GM23338 (cell line): ENCODE measurements around the gene CLPTM1L. TPM values are rescaled to one million over a fixed set of nuclear protein-coding genes. Genes with fewer than 3 reads are reported as not detected.

ENCODE experiments used
- ATAC-seq: fragments of 200-7000 bp; cut with Tn5 transposase; 3 replicates; pipeline ENCODE4 v1.9.1; 2020
- DNase-seq: peaks from one replicate; pipeline ENCODE4 v3.0.0-alpha.2; 2015; ENCODE audit warnings: low spot score
- H2AFZ ChIP-seq: fragments of 200-600 bp; sonication (generic); 2 replicates; pipeline ENCODE4 v1.8.0; 2016; ENCODE audit warnings: antibody characterized with exemption, mild to moderate bottlenecking, moderate library complexity
- H3F3A ChIP-seq: fragments of 200-600 bp; sonication (generic); replicated peaks from 2 replicates; pipeline ENCODE4 v1.8.0; 2017; ENCODE audit warnings: antibody characterized with exemption, mixed run types, low read depth
- H3K27ac ChIP-seq: fragments of 200-600 bp; sonication (generic); 2 replicates; pipeline ENCODE4 v1.6.1; 2016; ENCODE audit warnings: low read depth
- H3K27me3 ChIP-seq: fragments of 200-600 bp; sonication (generic); 2 replicates; pipeline ENCODE4 v1.8.0; 2016; ENCODE audit warnings: mild to moderate bottlenecking, mixed run types, moderate library complexity; ENCODE audit not compliant: insufficient read depth
- H3K36me3 ChIP-seq: fragments of 200-600 bp; sonication (generic); 2 replicates; pipeline ENCODE4 v1.8.0; 2016; ENCODE audit warnings: mild to moderate bottlenecking; ENCODE audit not compliant: insufficient read depth
- H3K4me1 ChIP-seq: fragments of 200-600 bp; sonication (generic); 2 replicates; pipeline ENCODE4 v1.8.0; 2016; ENCODE audit warnings: mild to moderate bottlenecking, moderate library complexity; ENCODE audit not compliant: insufficient read depth
- H3K4me2 ChIP-seq: fragments of 200-600 bp; sonication (generic); 2 replicates; pipeline ENCODE4 v1.7.1; 2017; ENCODE audit warnings: mixed run types
- H3K4me3 ChIP-seq: fragments of 200-600 bp; sonication (generic); 2 replicates; pipeline ENCODE4 v1.6.1; 2016; ENCODE audit warnings: mixed run types
- H3K79me2 ChIP-seq: fragments of 200-600 bp; sonication (generic); replicated peaks from 2 replicates; pipeline ENCODE4 v1.8.0; 2017; ENCODE audit warnings: mild to moderate bottlenecking; ENCODE audit not compliant: insufficient read depth
- H3K9me2 ChIP-seq: fragments of 200-600 bp; sonication (generic); 2 replicates; pipeline ENCODE4 v1.8.0; 2017; ENCODE audit not compliant: insufficient read depth
- H4K20me1 ChIP-seq: fragments of 200-600 bp; sonication (generic); replicated peaks from 2 replicates; pipeline ENCODE4 v1.8.0; 2017; ENCODE audit warnings: mild to moderate bottlenecking; ENCODE audit not compliant: insufficient read depth
- H3K27ac Mint-ChIP-seq: 2 replicates; pipeline ENCODE4 v1.8.0; 2020; ENCODE audit warnings: inconsistent platforms, mild to moderate bottlenecking, moderate library complexity, mixed read lengths
- H3K27me3 Mint-ChIP-seq: 3 replicates; pipeline ENCODE4 v1.8.0; 2022; ENCODE audit warnings: low read depth, mild to moderate bottlenecking, moderate library complexity, mixed read lengths, inconsistent platforms; ENCODE audit not compliant: insufficient read depth, poor library complexity
- H3K36me3 Mint-ChIP-seq: 3 replicates; pipeline ENCODE4 v1.8.0; 2021; ENCODE audit warnings: low read depth, mild to moderate bottlenecking, inconsistent platforms, moderate library complexity, mixed read lengths
- H3K4me1 Mint-ChIP-seq: 3 replicates; pipeline ENCODE4 v1.8.0; 2020; ENCODE audit warnings: mild to moderate bottlenecking, inconsistent platforms, mixed read lengths
- H3K4me3 Mint-ChIP-seq: 3 replicates; pipeline ENCODE4 v1.8.0; 2021; ENCODE audit warnings: moderate library complexity, mild to moderate bottlenecking, inconsistent platforms, mixed read lengths
- H3K9me3 Mint-ChIP-seq: 3 replicates; pipeline ENCODE4 v1.8.0; 2020; ENCODE audit warnings: moderate library complexity, mild to moderate bottlenecking, inconsistent platforms, mixed read lengths
- CREB1 ChIP-seq: fragments of 250-450 bp; sonication (Bioruptor Pico); IDR thresholded peaks from 2 replicates; pipeline ENCODE4 v1.5.0; 2020; ENCODE audit warnings: low read depth, mild to moderate bottlenecking, moderate library complexity
- EZH2 ChIP-seq: fragments of 200-600 bp; sonication (generic); IDR thresholded peaks from one replicate; pipeline ENCODE4 v1.8.0; 2017; ENCODE audit warnings: antibody characterized with exemption, mild to moderate bottlenecking, low read depth; ENCODE audit not compliant: unreplicated experiment
- POLR2AphosphoS5 ChIP-seq: IDR thresholded peaks from 2 replicates; pipeline ENCODE4 v1.6.1; 2016; ENCODE audit warnings: antibody characterized with exemption, low read depth
- STAT1 ChIP-seq: IDR thresholded peaks from one replicate; pipeline ENCODE4 v1.6.1; 2016; ENCODE audit warnings: antibody characterized with exemption; ENCODE audit not compliant: unreplicated experiment
- ZNF114 ChIP-seq: fragments of 250-450 bp; sonication (Bioruptor Pico); IDR thresholded peaks from 2 replicates; pipeline ENCODE4 v1.5.0; 2020; ENCODE audit warnings: mild to moderate bottlenecking, moderate library complexity
- polyA plus RNA-seq: library from polyadenylated mRNA; unstranded; fragments of >200 nt; fragmentation: Nextera tagmentation; extraction: Ambion mirVana; gene quantifications from 2 replicates; pipeline ENCODE4 v1.2.1, GENCODE V29; 2016
- total RNA-seq: library from RNA; depleted of rRNA; stranded (reverse); fragments of >200 nt; shearing (Covaris generic); gene quantifications from 2 replicates; pipeline ENCODE4 v1.2.3, GENCODE V29; 2014
- TF ChIP-seq, protein P1 (sequence below), 2 experiments: fragments of 200-600 bp in 1 of 2; sonication (generic) in 1 of 2; conservative IDR thresholded peaks; 2 replicates each; pipeline versions ENCODE4 v1.5.1 to v1.6.1; 2016 to 2017; ENCODE audit warnings: antibody characterized with exemption in 2 of 2, low read depth in 2 of 2, mild to moderate bottlenecking in 2 of 2, moderate library complexity in 1 of 2
- TF ChIP-seq, protein P2 (sequence below): IDR thresholded peaks from 2 replicates; pipeline ENCODE4 v1.6.1; 2016; ENCODE audit warnings: antibody characterized with exemption
- TF ChIP-seq, protein P3 (sequence below): fragments of 250-450 bp; sonication (Bioruptor Pico); IDR thresholded peaks from 2 replicates; pipeline ENCODE4 v1.5.0; 2020; ENCODE audit warnings: mild to moderate bottlenecking, moderate library complexity

Gene CLPTM1L
- total and polyA plus RNA-seq, 2 experiments from 2014 or later, result 39.9 to 110 TPM

DNA sequence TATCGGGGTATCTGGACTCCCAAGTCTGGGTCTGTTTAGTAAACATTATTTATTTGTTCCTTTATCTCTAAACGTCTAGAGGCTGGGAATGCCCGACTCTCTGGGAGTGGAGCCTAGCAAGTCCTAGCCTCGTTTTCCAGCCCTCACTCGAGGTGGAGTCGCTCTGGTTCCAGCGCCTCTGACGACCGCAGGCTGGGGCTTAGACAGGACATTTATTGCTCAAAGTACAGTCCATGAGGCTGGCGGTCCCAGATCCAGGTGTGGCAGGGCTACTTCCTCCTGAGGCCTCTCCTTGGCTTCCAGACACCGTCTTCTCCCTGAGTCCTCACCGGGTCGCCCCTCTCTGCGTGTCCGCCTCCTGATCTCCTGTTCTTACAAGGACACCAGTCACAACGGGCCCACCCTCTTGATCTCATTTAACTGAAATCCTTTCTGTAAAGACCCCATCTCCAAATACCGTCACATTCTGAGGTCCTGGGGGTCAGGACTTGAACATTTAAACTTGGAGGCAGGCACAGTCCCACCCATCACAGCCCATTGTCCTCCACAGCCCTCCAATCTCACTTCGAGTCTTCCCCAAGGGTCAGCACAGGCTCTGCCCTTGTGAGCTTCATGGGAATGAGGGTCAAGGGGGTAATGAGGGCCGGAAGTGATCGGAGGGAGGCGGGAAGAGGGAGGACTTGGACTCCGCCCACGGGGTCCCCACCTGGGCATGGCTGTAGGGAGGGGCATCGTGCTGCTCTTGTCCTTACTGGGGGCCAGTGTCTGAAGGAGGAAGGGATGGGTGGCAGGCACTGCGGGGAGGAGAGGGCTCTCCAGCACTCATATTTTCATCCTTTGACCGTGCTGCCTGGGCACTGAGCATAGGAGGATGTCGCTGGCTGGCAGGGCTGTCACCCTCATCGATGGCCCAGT lies 12.2 kb upstream of the CLPTM1L start:
- Histone ChIP-seq H4K20me1 (no peaks in the 10 kb centered on the region), H3K27ac (no peak overlapping the region), H3K4me1 (peaks cover 8% of the 10 kb centered on the region), H3K27me3 (no peaks in the 10 kb centered on the region), H3K9me2 (no peaks in the 10 kb centered on the region), H3K4me2 (no peak overlapping the region), H3K36me3 (no peaks in the 10 kb centered on the region), H2AFZ (no peak overlapping the region; the same call in 1 of the 2 replicates), H3F3A (no peaks in the 10 kb centered on the region), H3K4me3 (no peak overlapping the region), H3K79me2 (no peaks in the 10 kb centered on the region)
- Mint-ChIP-seq H3K27ac (peak overlapping the region; percentile 43; the same call in 1 of the 2 replicates), H3K4me3 (no peak overlapping the region), H3K9me3 (no peaks in the 10 kb centered on the region), H3K27me3 (peaks cover 9% of the 10 kb centered on the region), H3K4me1 (peaks cover 21% of the 10 kb centered on the region), H3K36me3 (no peaks in the 10 kb centered on the region; the same call in 2 of the 3 replicates)
- DNase-seq, result no peak
- ATAC-seq, result peak; percentile 35; the same call in 2 of the 3 replicates
- TF ChIP-seq ZNF114 (no peak), POLR2AphosphoS5 (no peak)

DNA sequence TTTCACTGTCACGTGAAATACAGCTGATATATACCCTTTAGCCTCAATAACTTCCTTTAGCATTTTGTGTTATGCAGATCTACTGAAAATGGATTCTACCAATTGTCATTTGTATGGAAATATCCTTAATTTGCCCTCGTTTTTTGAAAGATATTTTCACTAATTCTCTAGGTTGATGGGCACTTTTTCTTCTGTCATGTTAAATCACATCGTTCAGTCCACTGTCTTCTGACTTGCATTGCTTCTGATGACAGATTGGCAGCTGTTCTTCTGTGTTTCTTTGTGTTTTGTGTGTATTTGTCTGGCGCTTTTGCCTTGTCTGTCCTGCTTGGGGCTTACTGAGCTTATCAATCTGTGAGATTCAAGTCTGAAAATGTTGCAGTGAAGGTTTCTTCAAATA lies 9.7 kb upstream of the CLPTM1L start:
- H3K4me3 ChIP-seq, result no peak overlapping the region
- ATAC-seq, result no peak
- no peaks in the 10 kb centered on the region for H3K9me3 Mint-ChIP-seq

More for the DNA sequence above, 9.7 kb upstream of the CLPTM1L start:
- no peaks in the 10 kb centered on the region; the same call in 1 of the 2 replicates for H4K20me1 ChIP-seq
- H3K4me3 Mint-ChIP-seq, result no peak overlapping the region
- no peaks in the 10 kb centered on the region; the same call in 2 of the 3 replicates for H3K36me3 Mint-ChIP-seq
- H3K4me2 ChIP-seq, result no peak overlapping the region
- peaks cover 9% of the 10 kb centered on the region for H3K27me3 Mint-ChIP-seq
- no peaks in the 10 kb centered on the region for H3K9me2 ChIP-seq
- H3K4me1 Mint-ChIP-seq, result peaks cover 21% of the 10 kb centered on the region
- peaks cover 8% of the 10 kb centered on the region for H3K4me1 ChIP-seq
- no peak overlapping the region for H2AFZ ChIP-seq
- no peak for DNase-seq
- H3K27me3 ChIP-seq, result no peaks in the 10 kb centered on the region
- TF ChIP-seq, protein P1, sequence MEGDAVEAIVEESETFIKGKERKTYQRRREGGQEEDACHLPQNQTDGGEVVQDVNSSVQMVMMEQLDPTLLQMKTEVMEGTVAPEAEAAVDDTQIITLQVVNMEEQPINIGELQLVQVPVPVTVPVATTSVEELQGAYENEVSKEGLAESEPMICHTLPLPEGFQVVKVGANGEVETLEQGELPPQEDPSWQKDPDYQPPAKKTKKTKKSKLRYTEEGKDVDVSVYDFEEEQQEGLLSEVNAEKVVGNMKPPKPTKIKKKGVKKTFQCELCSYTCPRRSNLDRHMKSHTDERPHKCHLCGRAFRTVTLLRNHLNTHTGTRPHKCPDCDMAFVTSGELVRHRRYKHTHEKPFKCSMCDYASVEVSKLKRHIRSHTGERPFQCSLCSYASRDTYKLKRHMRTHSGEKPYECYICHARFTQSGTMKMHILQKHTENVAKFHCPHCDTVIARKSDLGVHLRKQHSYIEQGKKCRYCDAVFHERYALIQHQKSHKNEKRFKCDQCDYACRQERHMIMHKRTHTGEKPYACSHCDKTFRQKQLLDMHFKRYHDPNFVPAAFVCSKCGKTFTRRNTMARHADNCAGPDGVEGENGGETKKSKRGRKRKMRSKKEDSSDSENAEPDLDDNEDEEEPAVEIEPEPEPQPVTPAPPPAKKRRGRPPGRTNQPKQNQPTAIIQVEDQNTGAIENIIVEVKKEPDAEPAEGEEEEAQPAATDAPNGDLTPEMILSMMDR (conservative IDR thresholded peaks at IDR 0.05; ENCODE audit: low read depth in 2 of 2), result no peak
- TF ChIP-seq EZH2 (no peak), CREB1 (CRISPR knock-in tag) (no peak), STAT1 (no peak), ZNF114 (no peak)
- TF ChIP-seq, protein P2, sequence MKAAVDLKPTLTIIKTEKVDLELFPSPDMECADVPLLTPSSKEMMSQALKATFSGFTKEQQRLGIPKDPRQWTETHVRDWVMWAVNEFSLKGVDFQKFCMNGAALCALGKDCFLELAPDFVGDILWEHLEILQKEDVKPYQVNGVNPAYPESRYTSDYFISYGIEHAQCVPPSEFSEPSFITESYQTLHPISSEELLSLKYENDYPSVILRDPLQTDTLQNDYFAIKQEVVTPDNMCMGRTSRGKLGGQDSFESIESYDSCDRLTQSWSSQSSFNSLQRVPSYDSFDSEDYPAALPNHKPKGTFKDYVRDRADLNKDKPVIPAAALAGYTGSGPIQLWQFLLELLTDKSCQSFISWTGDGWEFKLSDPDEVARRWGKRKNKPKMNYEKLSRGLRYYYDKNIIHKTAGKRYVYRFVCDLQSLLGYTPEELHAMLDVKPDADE, result no peak
- TF ChIP-seq, protein P3, sequence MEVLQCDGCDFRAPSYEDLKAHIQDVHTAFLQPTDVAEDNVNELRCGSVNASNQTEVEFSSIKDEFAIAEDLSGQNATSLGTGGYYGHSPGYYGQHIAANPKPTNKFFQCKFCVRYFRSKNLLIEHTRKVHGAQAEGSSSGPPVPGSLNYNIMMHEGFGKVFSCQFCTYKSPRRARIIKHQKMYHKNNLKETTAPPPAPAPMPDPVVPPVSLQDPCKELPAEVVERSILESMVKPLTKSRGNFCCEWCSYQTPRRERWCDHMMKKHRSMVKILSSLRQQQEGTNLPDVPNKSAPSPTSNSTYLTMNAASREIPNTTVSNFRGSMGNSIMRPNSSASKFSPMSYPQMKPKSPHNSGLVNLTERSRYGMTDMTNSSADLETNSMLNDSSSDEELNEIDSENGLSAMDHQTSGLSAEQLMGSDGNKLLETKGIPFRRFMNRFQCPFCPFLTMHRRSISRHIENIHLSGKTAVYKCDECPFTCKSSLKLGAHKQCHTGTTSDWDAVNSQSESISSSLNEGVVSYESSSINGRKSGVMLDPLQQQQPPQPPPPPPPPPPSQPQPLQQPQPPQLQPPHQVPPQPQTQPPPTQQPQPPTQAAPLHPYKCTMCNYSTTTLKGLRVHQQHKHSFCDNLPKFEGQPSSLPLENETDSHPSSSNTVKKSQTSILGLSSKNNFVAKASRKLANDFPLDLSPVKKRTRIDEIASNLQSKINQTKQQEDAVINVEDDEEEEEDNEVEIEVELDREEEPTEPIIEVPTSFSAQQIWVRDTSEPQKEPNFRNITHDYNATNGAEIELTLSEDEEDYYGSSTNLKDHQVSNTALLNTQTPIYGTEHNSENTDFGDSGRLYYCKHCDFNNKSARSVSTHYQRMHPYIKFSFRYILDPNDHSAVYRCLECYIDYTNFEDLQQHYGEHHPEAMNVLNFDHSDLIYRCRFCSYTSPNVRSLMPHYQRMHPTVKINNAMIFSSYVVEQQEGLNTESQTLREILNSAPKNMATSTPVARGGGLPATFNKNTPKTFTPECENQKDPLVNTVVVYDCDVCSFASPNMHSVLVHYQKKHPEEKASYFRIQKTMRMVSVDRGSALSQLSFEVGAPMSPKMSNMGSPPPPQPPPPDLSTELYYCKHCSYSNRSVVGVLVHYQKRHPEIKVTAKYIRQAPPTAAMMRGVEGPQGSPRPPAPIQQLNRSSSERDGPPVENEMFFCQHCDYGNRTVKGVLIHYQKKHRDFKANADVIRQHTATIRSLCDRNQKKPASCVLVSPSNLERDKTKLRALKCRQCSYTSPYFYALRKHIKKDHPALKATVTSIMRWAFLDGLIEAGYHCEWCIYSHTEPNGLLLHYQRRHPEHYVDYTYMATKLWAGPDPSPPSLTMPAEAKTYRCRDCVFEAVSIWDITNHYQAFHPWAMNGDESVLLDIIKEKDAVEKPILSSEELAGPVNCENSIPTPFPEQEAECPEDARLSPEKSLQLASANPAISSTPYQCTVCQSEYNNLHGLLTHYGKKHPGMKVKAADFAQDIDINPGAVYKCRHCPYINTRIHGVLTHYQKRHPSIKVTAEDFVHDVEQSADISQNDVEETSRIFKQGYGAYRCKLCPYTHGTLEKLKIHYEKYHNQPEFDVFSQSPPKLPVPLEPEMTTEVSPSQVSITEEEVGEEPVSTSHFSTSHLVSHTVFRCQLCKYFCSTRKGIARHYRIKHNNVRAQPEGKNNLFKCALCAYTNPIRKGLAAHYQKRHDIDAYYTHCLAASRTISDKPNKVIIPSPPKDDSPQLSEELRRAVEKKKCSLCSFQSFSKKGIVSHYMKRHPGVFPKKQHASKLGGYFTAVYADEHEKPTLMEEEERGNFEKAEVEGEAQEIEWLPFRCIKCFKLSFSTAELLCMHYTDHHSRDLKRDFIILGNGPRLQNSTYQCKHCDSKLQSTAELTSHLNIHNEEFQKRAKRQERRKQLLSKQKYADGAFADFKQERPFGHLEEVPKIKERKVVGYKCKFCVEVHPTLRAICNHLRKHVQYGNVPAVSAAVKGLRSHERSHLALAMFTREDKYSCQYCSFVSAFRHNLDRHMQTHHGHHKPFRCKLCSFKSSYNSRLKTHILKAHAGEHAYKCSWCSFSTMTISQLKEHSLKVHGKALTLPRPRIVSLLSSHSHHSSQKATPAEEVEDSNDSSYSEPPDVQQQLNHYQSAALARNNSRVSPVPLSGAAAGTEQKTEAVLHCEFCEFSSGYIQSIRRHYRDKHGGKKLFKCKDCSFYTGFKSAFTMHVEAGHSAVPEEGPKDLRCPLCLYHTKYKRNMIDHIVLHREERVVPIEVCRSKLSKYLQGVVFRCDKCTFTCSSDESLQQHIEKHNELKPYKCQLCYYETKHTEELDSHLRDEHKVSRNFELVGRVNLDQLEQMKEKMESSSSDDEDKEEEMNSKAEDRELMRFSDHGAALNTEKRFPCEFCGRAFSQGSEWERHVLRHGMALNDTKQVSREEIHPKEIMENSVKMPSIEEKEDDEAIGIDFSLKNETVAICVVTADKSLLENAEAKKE (CRISPR knock-in tag), result no peak
- H3K27ac Mint-ChIP-seq, result no peak overlapping the region
- H3K79me2 ChIP-seq, result no peaks in the 10 kb centered on the region
- no peak overlapping the region for H3K27ac ChIP-seq
- no peaks in the 10 kb centered on the region for H3F3A ChIP-seq
- no peaks in the 10 kb centered on the region for H3K36me3 ChIP-seq
